Activated CD4-positive, CD25-positive, alpha-beta regulatory T cell treated with anti-CD3 and anti-CD28 coated beads, Interleukin-2, amount 50 U/mL, for 16 hours (primary cell): ENCODE results near the gene IP6K3.

Experiments used
- DNase-seq: peaks from one replicate; pipeline ENCODE4 v3.0.0-alpha.2; 2020; ENCODE audit warnings: low read depth, low spot score

The IP6K3 gene

GRCh38 chr6:33777398-33778388 lies 31.0 kb upstream of the IP6K3 start:
- DNase-seq: no peak

DNA sequence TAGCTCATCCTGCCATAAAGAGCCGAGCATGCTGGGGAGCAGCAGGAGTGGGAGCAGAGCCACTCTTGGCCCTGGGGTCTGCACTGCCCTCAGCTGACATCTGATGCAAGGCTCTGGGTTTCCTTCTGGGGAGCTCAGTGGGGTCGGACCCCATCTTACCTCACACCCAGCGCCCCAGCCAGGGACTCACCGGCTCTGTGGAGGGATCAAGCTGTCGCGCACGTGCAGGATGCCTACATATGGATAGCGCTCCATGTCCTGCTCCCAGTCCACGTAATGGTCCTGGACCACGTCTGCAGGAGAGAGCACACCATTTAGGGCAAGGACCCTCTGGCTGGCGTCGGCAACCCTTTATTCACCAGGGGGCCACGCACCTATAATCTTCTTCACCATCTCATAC lies 30.1 kb upstream of the IP6K3 start:
- no peak for DNase-seq

GRCh38 chr6:33776186-33776585 lies 29.5 kb upstream of the IP6K3 start:
- DNase-seq: no peak

DNA sequence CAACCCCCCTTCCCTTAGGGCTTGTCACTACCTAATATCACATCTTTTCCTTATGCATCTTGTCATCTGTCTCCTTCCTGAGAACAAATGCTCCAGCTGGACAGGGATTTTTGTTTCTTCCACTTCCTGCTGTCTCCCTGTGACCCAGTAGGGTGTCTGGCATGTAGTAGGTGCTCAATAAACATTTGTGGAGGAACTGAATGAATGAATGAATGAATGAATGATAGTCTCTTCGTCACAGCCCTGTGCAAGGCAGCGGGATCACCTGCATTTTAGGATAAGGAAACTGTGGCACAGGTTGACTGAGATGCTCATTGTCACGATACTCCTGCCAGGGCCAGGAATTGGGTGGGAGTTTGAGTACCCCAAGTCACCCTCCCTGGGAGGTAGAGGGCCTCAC lies 28.1 kb upstream of the IP6K3 start:
- DNase-seq: no peak

DNA sequence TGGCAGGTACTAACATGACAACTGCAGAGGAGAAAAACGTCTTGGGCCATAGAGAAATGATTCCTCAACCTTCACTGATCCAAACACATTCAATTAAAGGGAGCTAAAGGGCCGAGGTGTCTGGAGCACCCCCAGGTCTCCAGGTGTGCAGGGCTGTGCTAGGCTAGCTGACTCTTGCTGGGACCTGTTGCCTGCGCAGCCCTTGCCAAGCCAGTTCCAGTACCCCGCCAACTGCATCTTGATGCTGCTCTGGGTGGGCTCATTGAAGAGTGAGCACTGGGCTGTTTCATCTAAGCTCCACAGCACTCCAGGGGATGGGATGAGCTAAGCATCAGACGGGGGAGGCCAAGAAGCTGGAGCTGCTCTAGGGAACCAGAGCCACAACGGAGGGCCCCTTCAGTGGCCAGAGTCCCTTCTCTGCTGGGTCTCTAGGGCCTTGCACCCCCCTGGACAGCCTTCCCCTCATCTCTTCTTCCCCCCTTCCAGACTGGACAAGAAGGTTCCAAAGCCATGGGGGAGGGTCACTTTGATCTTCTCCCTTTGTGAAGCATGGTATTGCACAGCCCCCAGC lies 26.3 kb upstream of the IP6K3 start:
- DNase-seq: no peak

- no peak for DNase-seq
These were observed 25.6 kb upstream of the IP6K3 start for GRCh38 chr6:33772082-33772830.

GRCh38 chr6:33771146-33772081 lies 24.7 kb upstream of the IP6K3 start:
- peak; percentile 28 for DNase-seq

GRCh38 chr6:33770833-33771145 lies 24.1 kb upstream of the IP6K3 start:
- DNase-seq: no peak

DNA sequence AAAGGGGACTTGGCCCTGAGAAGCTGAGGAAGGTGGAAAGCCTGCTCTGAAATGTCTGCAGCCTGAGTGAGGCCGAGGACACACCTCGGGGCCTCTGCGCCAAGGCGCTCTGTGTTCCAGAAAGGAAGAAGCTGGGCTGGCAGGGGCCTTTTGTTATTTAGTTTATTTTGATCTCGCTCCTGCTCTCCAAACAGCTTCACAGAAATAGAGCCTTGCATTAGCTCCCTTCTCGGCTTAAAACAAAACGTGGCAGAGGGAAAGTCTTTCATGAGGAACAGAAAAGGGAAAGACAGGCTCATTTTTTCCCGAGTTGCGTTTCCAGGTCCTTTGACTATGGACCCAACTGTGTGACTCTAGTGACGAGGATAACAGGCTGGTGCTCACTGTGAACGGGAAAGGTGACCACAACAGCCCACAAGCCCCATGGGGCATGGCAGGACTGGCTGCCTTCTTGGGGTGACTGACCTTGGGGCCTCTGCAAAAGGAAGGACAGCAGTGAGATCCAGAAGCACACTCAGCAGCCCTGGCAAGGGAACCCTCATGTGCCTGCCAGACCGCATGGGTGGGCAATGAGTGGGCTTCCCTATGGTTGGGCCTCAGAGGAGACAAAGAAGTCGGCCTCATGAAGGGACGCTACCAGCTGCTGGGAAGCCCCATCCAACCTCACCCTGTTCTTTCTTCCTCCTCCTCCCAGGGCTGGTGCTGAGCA lies 23.6 kb upstream of the IP6K3 start:
- no peak for DNase-seq

DNA sequence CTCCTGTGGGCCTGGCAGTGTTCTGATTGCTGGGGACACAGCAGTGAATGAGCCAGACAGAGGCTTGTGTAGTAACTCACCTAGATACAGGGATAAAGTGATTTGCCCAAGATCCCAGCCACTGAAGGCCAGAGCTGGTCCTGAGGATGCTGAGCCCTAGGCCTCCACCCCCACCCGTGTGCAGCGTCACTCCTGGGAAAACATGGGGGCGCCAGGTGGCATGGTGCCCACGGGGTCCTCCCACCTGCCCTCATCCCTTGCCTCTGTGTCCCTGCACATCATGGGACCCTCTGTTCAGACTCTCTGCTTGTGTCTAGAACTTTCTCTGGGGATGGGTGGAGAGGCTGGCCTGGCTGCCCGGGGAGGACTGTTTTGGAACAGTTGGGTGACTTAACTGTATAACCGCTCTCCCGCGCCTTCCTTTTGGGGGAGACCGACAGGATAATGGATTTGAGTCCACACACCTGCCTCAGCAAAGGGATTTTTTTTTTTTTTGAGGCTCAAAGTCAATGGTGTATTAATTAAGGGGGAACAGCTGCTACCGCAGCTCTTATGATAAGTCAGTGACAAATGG lies 22.6 kb upstream of the IP6K3 start:
- no peak for DNase-seq

GRCh38 chr6:33768644-33769120 lies 22.0 kb upstream of the IP6K3 start:
- peak; percentile 47 for DNase-seq

DNA sequence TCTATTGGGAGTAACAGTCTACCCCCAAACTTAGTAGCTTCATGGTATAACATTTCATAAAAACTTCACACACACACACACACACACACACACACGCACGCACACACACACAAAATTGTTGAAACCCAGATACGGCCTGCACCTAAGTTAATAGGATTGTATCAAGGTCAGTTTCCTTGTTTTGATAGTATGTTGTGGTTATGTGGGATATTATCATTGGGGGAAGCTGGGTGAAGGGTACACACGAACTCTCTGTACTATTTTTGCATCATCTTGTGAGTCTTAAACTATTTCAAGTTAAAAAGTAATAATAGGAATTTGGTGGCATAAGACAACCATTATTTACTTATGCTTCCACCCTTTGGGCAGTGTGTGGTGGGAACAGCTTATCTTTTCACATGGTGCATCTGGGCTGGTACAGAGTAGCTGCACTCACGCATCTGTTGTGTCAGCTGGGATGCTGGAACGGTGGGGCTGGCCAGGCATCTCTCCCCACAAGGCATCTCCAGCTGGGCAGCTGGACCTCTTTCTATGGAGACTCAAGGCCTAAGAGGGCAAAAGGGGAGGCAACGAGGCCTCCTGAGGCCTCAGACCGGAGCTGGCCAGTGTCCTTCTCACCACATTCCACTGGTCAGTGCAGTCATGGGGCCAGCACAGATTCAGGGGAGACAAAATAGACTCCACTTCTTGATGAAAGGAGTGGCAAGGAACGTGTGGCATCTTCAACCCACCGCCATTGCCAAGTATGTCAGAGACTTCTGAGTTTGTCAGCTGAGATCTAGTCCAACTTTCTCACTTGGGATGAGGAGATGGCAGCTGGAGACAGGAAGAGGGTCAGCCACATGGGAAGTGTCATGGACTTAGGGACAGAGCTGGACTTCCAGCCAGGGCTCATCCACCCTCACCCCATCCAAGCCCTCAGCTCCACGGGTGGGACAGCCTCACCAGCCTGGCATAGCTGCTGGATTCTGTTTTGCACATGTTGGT lies 20.5 kb upstream of the IP6K3 start:
- DNase-seq: no peak

GRCh38 chr6:33765368-33765767 lies 18.7 kb upstream of the IP6K3 start:
- DNase-seq: no peak

DNA sequence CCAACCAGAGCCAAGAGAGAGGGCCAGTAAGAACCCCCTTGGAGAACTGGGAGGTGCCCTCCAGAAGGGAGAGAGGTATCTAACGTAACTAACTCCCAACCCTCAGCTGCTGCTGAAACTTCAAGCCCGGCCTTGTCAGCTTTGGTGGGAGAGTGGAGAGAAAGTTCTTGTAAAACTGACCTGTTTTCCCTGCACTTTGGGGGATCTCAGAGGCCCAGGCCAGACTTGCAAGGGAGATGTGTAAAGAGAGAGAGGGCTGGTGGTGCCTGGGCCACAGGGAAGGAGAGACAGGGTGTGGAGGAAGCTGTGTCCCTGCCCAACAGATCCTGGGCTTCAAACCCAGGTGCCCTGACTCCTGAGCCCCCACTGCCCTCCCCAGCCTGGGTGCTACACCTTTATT lies 17.3 kb upstream of the IP6K3 start:
- no peak for DNase-seq

GRCh38 chr6:33763483-33763882 lies 16.8 kb upstream of the IP6K3 start:
- no peak for DNase-seq

DNA sequence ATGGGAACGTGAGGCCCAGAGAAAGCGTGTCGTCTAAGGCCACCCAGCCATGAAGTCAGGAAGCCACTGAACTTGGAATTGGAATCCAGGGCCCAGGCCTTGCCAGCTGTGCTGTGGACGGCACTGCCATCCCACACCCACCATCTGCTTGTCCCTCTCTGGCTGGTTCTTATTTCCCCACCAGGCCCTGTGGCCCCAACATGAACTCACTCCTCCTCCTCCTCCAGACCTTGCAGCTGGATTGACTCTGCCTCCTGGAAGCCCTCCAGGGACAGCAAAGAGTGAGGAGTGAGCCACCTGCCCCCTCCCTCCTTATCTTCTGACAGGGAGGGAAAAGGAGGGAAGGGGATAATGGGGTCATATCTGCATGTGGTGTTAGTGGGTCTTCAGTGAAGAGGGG lies 16.0 kb upstream of the IP6K3 start:
- no peak for DNase-seq

DNA sequence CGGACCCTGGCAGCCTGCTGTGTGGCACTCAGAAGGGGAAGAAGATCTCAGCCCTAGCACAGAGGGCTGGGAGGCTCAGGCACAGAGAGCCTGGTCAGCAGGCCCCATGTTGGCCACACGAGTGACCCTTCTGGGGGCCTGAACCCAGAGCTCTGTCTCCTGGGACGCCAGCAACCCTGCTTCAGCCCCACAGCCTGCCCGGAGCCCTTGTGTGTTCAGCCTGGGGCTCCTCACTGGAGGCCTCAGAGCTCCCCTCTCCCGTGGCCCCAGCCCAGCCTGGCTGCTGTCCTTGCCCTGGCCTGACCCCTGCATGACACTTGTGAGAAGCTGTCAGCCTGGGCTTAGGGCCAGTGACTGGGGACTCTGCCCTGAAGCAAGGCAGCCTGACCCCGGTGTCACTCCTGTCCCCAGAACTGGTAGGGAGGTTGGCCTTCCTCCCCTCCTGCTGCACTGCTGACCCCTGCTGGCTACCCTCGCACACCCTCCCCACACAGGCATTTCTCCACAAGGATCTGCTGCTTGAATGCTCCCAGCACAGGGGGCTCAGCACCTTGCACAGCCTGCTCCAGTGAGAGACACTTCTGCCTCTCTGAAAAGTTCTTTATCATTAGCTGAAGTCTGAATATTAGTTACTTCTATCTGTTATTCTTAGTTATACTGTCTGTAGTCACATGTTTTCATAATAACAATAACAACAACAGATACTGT lies 15.4 kb upstream of the IP6K3 start:
- no peak for DNase-seq

- DNase-seq: no peak
These were observed 14.8 kb upstream of the IP6K3 start for GRCh38 chr6:33761581-33761921.
